Measurements from ENCODE around the gene GJC2. TPM values are rescaled to one million over a fixed set of nuclear protein-coding genes. Genes with fewer than 3 reads are reported as not detected.

The GJC2 gene
- total and polyA plus RNA-seq, 5 experiments from 2014 or later, result 0.16 to 2.8 (median 1.4) TPM; not detected in 1

DNA sequence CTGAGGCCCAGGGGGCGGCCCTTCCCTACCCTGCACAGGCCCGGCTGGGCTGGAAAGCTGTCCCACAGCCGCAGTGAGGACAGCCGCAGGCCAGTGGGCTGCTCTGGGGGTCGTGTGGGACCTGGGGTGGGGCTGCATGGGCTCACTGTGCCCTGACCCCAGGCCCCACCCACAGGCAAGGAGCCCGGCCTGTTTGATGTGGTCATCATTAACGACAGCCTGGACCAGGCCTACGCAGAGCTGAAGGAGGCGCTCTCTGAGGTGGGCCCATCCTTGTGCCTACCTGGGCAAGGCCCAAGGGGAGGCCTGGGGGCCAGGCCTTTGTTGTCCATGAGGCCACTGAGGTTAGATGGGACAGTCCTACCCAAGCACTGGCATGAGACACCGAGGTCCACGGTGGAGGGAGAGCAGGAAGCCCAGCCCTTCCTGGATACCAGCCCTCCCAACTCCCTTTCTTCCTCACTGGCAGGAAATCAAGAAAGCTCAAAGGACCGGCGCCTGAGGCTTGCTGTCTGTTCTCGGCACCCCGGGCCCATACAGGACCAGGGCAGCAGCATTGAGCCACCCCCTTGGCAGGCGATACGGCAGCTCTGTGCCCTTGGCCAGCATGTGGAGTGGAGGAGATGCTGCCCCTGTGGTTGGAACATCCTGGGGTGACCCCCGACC is 1.4 kb upstream of the GJC2 start:
- no peaks in the 10 kb centered on the region for H3K9me3 Mint-ChIP-seq
- DNase-seq, result peak in 1 of 10 donors; percentile 45
- POLR2A ChIA-PET, result interaction anchor here (0.9 to 1.7 kb wide), 3 partner anchors 9 to 17 kb away, joined by 3 to 9 read pairs (median 5); partner anchors contain the start of gene IBA57
- no peak for ATAC-seq
- no peak overlapping the region for H3K4me3 Mint-ChIP-seq
- H3K36me3 Mint-ChIP-seq, result no peaks in the 10 kb centered on the region
- H3K27ac Mint-ChIP-seq, result no peak overlapping the region
- peaks cover 8 to 27% (median 13%) of the 10 kb centered on the region in 4 donors for H3K4me1 Mint-ChIP-seq
- no peaks in the 10 kb centered on the region for H3K27me3 Mint-ChIP-seq

DNA sequence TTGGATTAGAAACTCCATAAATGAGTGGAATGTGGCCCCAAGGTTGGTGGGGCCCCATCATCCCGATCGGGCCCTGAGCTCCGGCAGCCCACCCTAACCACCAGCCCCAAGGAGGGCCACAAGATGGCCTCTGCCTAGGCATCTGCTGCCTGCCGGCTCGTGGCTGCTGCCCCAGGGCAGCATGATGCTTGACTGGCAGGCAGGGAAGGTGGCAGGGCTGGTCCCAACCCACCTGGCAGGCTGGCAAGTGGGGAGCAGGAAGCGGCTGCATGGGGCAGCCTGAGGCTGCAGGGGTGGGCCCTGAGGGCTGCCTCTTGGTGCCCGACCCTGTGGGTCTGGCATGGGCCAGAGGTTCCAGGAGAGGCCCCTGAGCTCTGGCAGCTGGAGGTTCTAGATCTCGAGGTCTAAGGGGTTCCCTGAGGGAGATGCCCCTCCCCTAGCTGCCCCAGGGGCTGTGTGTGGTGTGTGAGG is 760 bp upstream of the GJC2 start:
- Mint-ChIP-seq H3K27me3 (no peaks in the 10 kb centered on the region), H3K9me3 (no peaks in the 10 kb centered on the region), H3K4me1 (peaks cover 2 to 22% (median 7%) of the 10 kb centered on the region in 4 donors), H3K36me3 (no peaks in the 10 kb centered on the region), H3K27ac (no peak overlapping the region), H3K4me3 (no peak overlapping the region)
- POLR2A ChIA-PET, result interaction anchor here (1.0 to 1.7 kb wide), 3 partner anchors 8 to 12 kb away, joined by 3 to 9 read pairs (median 5); no protein-coding TSS in a partner anchor
- ATAC-seq (no peak), DNase-seq (peak in 1 of 10 donors; percentile 60)

DNA sequence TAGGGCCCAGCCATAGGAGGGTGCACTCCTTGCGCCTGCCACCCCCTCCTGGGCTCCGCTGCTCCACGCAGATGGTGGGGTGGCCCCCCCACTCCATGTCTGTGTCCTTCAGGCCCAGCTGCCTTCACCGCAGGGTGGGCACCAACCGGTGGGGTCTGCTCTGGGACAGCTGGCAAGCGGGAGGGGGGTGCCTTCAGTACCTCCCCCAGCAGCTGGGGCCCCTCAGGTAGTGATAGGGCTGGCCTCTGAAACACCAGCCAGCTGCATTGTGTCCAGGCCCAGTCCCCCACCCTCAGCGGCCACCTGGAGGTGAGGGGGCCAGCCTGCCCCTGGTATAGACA is 360 bp downstream of the GJC2 start:
- no peaks in the 10 kb centered on the region for H3K27me3 Mint-ChIP-seq
- peak overlapping the region in 1 of 10 donors; percentile 48 for H3K27ac Mint-ChIP-seq
- no peaks in the 10 kb centered on the region for H3K9me3 Mint-ChIP-seq
- H3K4me1 Mint-ChIP-seq, result peaks cover 8 to 29% (median 10%) of the 10 kb centered on the region in 4 donors
- H3K4me3 Mint-ChIP-seq, result no peak overlapping the region
- no peak for ATAC-seq
- POLR2A ChIA-PET, result interaction anchor here (1.5 to 1.8 kb wide), 2 partner anchors 10 to 11 kb away, joined by 3 to 9 read pairs; partner anchors contain the start of gene GUK1
- no peaks in the 10 kb centered on the region for H3K36me3 Mint-ChIP-seq
- DNase-seq, result peak in 1 of 10 donors; percentile 57

DNA sequence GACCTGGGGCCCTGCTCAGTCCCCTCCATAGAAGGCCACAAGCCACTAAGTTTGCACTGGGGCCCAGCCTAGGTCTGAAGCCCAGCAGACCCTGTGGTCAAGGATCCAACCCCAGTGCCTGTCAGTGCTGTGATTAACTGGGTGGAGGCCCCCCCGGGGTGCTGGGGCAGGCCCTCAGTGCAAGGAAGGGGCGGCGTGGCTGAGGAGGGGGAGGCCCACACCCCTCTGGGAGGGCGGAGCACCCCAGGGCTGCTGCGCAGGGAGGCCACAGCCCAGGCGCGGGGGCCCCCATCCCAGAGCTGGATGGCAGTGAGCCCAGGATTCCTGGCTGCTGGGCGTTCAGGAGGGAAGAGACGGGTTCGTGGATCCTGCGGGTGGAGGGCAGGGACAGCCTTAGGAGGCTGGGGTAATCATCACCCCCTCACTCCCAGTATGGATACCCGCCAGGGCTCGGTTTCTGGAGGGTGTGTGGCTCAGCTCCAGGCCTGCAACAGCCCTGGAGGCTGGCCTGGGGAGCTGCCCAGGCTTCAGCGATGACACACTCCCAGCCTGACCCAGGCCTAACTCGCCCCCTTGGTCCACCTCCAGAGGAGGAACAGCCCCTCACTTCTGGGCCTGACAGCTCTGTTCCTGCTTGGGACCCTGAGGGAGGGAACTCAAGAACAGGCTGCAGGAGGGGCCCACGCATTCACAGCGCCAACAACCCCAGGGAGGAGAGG is 890 bp downstream of the GJC2 start:
- Mint-ChIP-seq H3K27ac (no peak overlapping the region), H3K9me3 (no peaks in the 10 kb centered on the region), H3K4me3 (no peak overlapping the region), H3K36me3 (no peaks in the 10 kb centered on the region), H3K4me1 (peaks cover 11 to 32% (median 14%) of the 10 kb centered on the region in 4 donors), H3K27me3 (no peaks in the 10 kb centered on the region)
- POLR2A ChIA-PET, result interaction anchor here (1.1 to 2.6 kb wide), 4 partner anchors 11 to 42 kb away, joined by 3 to 9 read pairs (median 6); partner anchors contain the start of genes GUK1 and MRPL55
- ATAC-seq, result no peak
- DNase-seq, result peak in 1 of 10 donors; percentile 57

DNA sequence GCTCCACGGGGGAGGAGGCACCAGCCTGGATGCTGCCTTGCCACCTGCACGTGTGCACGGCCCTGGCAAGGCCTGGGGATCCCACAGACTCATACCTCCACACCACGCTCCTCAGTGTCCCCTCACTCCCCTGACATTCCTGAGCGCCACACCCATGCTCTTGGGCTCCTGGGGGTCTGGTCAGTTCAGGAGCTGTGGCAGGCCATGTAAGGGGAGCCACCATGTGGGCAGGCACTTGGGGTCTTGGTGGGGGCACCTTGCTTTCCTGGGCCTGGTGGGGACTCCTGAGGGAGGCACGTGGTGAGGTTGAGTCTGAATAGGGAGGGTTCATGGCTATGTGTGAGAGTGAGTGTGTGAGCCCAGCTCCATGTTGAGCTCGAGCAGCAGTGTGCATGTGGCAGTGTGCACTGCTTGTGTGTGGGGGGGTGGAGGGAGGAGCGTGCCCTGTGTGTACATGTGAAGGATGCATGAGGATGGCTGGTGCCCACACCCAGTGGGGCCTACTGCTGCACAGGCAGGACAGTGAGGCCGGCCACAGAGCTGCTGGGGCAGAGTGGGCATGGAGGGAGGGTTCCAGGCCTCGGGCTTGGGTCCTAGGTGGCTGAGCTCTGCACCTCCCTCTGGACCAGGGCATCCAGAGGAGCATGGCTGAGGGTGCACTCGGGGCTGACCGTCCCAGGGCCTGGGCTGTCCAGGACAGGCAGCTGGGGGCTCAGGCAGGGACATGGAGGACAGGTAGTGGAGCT is 1.6 kb downstream of the GJC2 start:
- ATAC-seq, result peak in 1 of 2 donors; percentile 11
- peak in 1 of 10 donors; percentile 58 for DNase-seq
- Mint-ChIP-seq H3K9me3 (no peaks in the 10 kb centered on the region), H3K4me1 (peaks cover 11 to 36% (median 21%) of the 10 kb centered on the region in 4 donors), H3K4me3 (peak overlapping the region in 2 of 10 donors; percentile 7 to 17), H3K36me3 (no peaks in the 10 kb centered on the region), H3K27ac (peak overlapping the region in 9 of 10 donors; percentile 6 to 79 (median 71)), H3K27me3 (no peaks in the 10 kb centered on the region)
- POLR2A ChIA-PET, result interaction anchor here (0.6 to 2.6 kb wide), 7 partner anchors 9 to 44 kb away, joined by 3 to 11 read pairs (median 6); partner anchors contain the start of genes GUK1 and MRPL55

DNA sequence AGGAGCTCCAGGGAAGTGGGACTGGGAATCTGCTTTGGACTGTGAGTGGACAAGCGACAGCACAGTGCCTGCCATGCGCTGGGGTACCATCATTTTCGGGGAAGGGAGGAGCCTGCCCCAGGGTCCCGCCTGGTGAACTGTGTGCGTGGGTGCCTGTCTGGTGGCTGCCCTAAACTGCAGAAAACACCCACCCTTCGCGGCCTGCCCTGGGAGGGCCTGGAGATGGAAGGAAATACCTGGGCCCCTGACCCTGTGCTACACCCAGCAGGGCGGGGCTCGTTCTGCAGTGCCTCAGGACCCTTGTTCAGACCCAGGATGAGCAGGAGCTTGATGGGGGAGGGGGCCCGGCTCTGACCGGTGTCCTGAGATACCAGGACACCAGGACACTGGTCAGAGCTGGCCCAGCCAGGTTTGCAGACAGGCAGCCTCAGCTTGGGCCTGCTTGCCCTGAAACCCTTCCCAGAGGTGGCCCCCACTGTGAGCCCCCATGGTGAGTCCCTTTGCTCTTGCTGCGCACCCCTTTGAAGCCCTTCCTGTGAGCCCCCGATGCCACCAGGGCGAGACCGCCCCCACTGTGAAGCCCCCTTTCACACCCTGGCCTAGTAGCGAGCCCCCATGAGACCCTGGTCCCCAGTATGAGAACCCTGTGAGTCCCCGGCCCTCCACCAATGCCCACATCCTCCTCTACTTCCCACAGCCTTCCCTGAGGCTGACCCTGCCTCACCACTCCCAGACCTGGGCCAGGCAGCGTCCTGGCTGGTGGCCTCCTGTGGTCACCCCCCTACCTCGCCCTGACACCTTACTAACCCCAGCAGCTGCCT is 2.6 kb downstream of the GJC2 start:
- POLR2A ChIA-PET, result interaction anchor here (0.8 to 2.6 kb wide), 8 partner anchors 10 to 45 kb away, joined by 3 to 11 read pairs (median 6); partner anchors contain the start of genes GUK1, IBA57 and MRPL55
- Mint-ChIP-seq H3K4me3 (no peak overlapping the region), H3K27me3 (no peaks in the 10 kb centered on the region), H3K36me3 (no peaks in the 10 kb centered on the region), H3K27ac (peak overlapping the region in 9 of 10 donors; percentile 34 to 78 (median 62)), H3K9me3 (no peaks in the 10 kb centered on the region), H3K4me1 (peaks cover 15 to 36% (median 27%) of the 10 kb centered on the region in 4 donors)
- ATAC-seq (no peak), DNase-seq (peak in 1 of 10 donors; percentile 53)

DNA sequence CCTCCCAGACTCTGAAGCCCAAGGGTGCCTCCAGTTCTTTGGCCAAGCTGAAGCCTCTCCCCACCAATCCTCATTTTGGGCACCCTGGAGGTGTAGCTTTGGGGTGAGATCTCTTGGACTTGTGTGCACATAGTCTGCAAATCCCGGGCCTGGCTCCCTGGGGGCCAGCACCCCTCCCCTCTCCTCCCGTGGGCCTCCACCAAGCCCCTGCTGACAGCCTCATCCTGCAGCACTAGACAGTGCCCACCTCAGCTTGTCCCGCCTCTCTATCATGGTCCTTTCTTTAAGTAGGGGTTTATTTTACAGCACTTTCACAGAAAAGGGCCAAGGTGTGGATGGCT is 3.2 kb downstream of the GJC2 start:
- no peak for ATAC-seq
- Mint-ChIP-seq H3K36me3 (no peaks in the 10 kb centered on the region), H3K4me3 (no peak overlapping the region), H3K27me3 (no peaks in the 10 kb centered on the region), H3K4me1 (peaks cover 15 to 40% (median 29%) of the 10 kb centered on the region in 4 donors), H3K9me3 (no peaks in the 10 kb centered on the region), H3K27ac (peak overlapping the region in 9 of 10 donors; percentile 15 to 78 (median 60))
- POLR2A ChIA-PET, result interaction anchor here (0.8 to 2.6 kb wide), 4 partner anchors 10 to 16 kb away, joined by 3 to 11 read pairs (median 9); partner anchors contain the start of gene IBA57
- peak in 1 of 10 donors; percentile 23 for DNase-seq

DNA sequence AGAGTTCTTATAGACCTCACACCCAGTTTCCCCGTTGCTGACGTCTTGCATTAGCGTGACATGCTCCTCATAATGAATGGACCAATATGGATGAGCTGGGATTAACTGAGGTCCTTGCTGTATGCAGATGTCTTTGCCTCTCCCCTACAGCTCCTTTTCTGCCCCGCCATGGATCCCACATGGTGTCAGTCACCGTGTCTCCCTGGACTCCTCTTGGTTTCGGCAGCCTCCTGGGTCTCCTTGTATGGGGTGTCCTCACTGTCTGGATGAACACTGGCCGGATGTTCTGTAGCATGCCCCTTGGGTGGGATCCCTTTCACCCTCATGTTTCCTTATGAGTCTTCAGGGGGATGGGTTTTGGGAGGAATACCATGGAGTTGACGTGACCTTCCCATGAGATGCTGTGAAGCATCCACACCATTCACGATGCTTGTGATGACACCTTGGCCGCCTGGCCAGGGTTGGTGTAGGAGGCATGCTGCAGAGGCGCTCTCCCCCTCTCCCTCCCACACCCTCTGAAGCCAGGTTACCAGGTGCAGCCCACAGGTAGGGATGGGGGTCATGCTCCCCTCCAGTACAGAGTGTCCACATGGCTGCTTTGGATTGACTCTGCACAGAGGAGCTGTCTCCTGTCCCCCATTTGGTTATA is 4.4 kb downstream of the GJC2 start:
- Mint-ChIP-seq H3K36me3 (no peaks in the 10 kb centered on the region), H3K9me3 (no peaks in the 10 kb centered on the region), H3K4me3 (peak overlapping the region in 1 of 10 donors; percentile 4), H3K4me1 (peaks cover 15 to 40% (median 29%) of the 10 kb centered on the region in 4 donors), H3K27ac (peak overlapping the region in 9 of 10 donors; percentile 40 to 94 (median 88)), H3K27me3 (no peaks in the 10 kb centered on the region)
- ATAC-seq (no peak), DNase-seq (peak in 1 of 10 donors; percentile 62)
- POLR2A ChIA-PET, result interaction anchor here (1.0 to 2.6 kb wide), 3 partner anchors 11 to 14 kb away, joined by 5 to 11 read pairs (median 11); partner anchors contain the start of gene IBA57

DNA sequence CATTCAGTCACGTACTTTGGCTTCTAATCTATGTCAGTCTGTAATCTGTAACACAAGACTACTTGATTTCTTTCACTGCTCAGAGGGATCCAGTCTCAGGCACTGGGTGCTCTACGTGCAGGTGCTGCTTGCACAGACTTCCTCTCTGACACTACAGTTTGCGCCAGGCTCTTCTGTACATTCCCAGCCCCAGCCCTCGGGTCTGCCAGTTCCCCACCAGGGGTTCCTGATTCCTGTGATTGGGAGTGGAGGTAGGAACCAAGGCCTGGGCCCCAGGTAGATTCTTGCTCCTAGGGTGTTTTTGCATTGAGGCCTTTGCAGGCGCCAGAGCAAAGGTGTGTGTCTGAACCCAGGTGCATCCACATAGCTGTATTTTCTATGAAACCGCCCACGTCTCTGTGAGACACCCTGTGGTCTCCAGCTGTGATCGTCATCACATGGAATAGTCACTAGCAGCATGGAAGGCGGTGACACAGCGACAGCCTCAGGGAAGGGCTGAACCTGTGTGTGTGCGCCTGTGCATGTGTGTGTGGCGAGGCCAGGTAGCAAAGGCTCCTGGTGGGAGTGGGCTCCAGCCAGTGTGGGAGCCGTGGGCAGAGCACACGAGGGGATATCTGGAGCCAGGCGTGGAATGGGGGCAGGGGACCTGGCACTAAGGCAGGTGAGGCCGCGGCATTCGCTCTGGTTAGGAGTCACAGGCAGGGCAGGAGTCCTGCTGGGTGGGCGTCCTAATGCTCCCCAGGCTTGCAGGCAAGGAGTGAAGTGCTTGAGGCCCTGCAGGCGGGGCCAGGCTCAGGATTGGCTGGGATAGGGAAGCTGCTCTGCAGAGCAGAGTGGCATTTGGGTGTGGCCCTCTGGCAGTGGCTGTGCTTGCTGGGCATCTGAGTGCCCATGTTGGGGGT is 5.2 kb downstream of the GJC2 start:
- DNase-seq (peak in 5 of 10 donors; percentile 31 to 50 (median 41)), ATAC-seq (peak; percentile 43 to 70)
- H3K27me3 Mint-ChIP-seq, result no peaks in the 10 kb centered on the region
- no peaks in the 10 kb centered on the region for H3K36me3 Mint-ChIP-seq
- peak overlapping the region in 9 of 10 donors; percentile 11 to 75 (median 55) for H3K4me3 Mint-ChIP-seq
- H3K4me1 Mint-ChIP-seq, result peaks cover 15 to 44% (median 31%) of the 10 kb centered on the region in 4 donors
- POLR2A ChIA-PET, result interaction anchor here (2.6 to 4.1 kb wide), 3 partner anchors 10 to 14 kb away, joined by 11 to 49 read pairs (median 49); partner anchors contain the start of genes GUK1 and IBA57
- H3K27ac Mint-ChIP-seq, result peak overlapping the region; percentile 40 to 94 (median 86)
- H3K9me3 Mint-ChIP-seq, result no peaks in the 10 kb centered on the region
